Muscle layer of duodenum (tissue), 2 donors: ENCODE measurements around the gene DCAF11.
A peak's percentile ranks its signal among the peaks of the same experiment; 100 is the strongest.

Experiments used
- H3K27ac ChIP-seq: one replicate; pipeline ENCODE4 v1.7.0; 2013; ENCODE audit warnings: mild to moderate bottlenecking, low read length
- H3K27me3 ChIP-seq: one replicate; pipeline ENCODE4 v1.7.0; 2013; ENCODE audit warnings: low read depth, mild to moderate bottlenecking, control low read depth, low read length
- H3K36me3 ChIP-seq, 2 donors: one replicate each; pipeline ENCODE4 v1.7.0; 2013; ENCODE audit warnings: low read length in 2 of 2, control low read depth in 1 of 2, mild to moderate bottlenecking in 1 of 2; ENCODE audit not compliant: insufficient read depth in 2 of 2, control insufficient read depth in 1 of 2
- H3K4me1 ChIP-seq, 2 donors: one replicate each; pipeline ENCODE4 v1.7.0; 2013; ENCODE audit warnings: low read length in 2 of 2, mild to moderate bottlenecking in 2 of 2, control low read depth in 1 of 2, moderate library complexity in 1 of 2; ENCODE audit not compliant: insufficient read depth in 2 of 2, control insufficient read depth in 1 of 2
- H3K4me3 ChIP-seq, 2 donors: one replicate each; pipeline ENCODE4 v1.7.0; 2013; ENCODE audit warnings: low read length in 2 of 2, low read depth in 1 of 2, mild to moderate bottlenecking in 1 of 2
- H3K9me3 ChIP-seq, 2 donors: one replicate each; pipeline ENCODE4 v1.7.0; 2013; ENCODE audit warnings: low read length in 2 of 2, control low read depth in 1 of 2, mild to moderate bottlenecking in 1 of 2; ENCODE audit not compliant: control insufficient read depth in 1 of 2
- donor health status: healthy.

DCAF11 gene

GRCh38 chr14:24114532-24115421, at the start of gene DCAF11, which contains the start of gene NRL:
TSS of gene DCAF11 (plus strand) at chr14:24114777. CDS start at chr14:24115595, 818 bp downstream.
TSS of gene NRL (minus strand) at chr14:24114949. CDS start at chr14:24082848, 32,101 bp downstream.
- Histone ChIP-seq H3K27ac (peak within 1 kb of the TSS; percentile 100), H3K27me3 (no peaks in the 10 kb centered on the region), H3K36me3 (peaks cover 26 to 39% of the 10 kb centered on the region in 2 donors), H3K4me1 (peaks cover 15 to 21% of the 10 kb centered on the region in 2 donors), H3K9me3 (no peaks in the 10 kb centered on the region), H3K4me3 (peak within 1 kb of the TSS; percentile 87 to 89)

GRCh38 chr14:24064856-24065255, 49.7 kb upstream of the DCAF11 start:
- Histone ChIP-seq H3K4me1 (no peaks in the 10 kb centered on the region), H3K36me3 (no peaks in the 10 kb centered on the region), H3K27ac (no peak overlapping the region), H3K27me3 (no peaks in the 10 kb centered on the region), H3K4me3 (no peak overlapping the region), H3K9me3 (no peaks in the 10 kb centered on the region)

DNA sequence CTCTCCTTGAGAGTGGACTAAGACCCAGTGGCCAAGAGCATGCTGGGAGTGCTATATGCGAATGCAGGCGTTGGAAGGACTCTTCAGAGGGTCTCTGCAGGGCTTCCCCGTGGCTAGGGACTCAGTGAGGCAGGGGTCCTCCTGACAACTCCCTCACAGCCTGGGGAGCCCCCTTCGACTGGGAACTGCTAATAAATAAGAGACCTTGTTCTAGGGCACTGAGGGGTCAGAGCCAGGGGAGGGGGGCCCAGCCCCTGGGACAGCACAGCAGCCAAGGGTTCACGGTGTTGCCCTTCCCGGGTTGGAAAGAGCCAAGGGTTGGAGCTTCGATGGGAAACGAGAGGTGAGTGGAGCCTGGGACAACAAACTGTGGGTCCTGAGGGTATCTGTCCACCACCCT, 49.2 kb upstream of the DCAF11 start:
- no peaks in the 10 kb centered on the region for H3K27me3 ChIP-seq
- no peaks in the 10 kb centered on the region for H3K4me1 ChIP-seq
- H3K9me3 ChIP-seq, result no peaks in the 10 kb centered on the region
- no peak overlapping the region for H3K27ac ChIP-seq
- no peak overlapping the region for H3K4me3 ChIP-seq
- H3K36me3 ChIP-seq, result no peaks in the 10 kb centered on the region

GRCh38 chr14:24066496-24067132, 48.0 kb upstream of the DCAF11 start:
- peaks cover 0 to 3% of the 10 kb centered on the region in 2 donors for H3K4me1 ChIP-seq
- no peaks in the 10 kb centered on the region for H3K36me3 ChIP-seq
- no peaks in the 10 kb centered on the region for H3K9me3 ChIP-seq
- H3K4me3 ChIP-seq, result no peak overlapping the region
- no peaks in the 10 kb centered on the region for H3K27me3 ChIP-seq
- no peak overlapping the region for H3K27ac ChIP-seq

DNA sequence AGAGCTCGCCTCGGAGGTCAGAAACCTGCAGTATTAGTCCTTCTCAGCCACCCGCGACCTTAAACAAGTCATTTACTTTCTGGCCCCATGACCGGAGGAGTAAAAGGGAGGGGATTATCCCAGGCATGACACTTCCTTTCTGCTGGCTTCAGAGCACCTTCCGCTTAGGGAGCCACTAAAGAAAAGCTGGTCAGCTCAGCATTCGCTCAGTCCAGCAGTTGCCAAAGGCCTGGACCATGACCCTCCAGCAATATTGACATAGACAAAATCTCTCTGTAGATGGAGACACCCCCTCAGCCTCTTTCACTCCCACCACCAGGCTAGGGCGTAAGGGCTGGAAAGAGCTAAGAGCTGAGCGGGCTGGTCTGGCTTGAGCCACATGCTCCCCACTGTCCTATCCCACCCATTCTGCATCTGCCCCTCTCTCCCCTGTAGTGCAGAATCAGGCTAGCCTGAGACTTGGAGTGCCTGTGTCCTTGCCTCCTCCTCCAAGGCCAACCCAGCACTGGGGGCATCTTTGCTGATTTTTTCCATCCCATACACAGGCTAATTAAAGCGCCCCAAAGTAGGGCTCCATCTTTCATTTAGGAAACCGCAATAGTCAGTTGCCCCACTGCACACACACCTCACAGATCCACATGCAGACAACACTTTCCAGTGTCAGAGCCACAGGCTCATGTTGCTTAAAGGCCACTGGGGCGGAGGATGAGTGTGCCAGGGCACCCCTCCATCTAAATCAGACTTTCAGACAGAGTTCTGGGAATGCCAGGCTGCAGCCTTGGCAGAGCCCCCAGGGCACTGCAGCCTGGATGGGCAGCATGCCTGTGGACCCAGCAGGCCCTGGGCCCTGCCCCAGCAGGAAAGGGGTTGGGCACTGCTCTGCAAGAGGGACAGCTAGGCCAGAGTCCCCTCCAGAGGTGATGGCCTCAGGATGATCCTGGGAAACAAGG, 47.2 kb upstream of the DCAF11 start:
- H3K4me1 ChIP-seq, result peaks cover 0 to 7% of the 10 kb centered on the region in 2 donors
- no peak overlapping the region for H3K4me3 ChIP-seq
- no peaks in the 10 kb centered on the region for H3K36me3 ChIP-seq
- no peaks in the 10 kb centered on the region for H3K27me3 ChIP-seq
- no peak overlapping the region for H3K27ac ChIP-seq
- H3K9me3 ChIP-seq, result no peaks in the 10 kb centered on the region

DNA sequence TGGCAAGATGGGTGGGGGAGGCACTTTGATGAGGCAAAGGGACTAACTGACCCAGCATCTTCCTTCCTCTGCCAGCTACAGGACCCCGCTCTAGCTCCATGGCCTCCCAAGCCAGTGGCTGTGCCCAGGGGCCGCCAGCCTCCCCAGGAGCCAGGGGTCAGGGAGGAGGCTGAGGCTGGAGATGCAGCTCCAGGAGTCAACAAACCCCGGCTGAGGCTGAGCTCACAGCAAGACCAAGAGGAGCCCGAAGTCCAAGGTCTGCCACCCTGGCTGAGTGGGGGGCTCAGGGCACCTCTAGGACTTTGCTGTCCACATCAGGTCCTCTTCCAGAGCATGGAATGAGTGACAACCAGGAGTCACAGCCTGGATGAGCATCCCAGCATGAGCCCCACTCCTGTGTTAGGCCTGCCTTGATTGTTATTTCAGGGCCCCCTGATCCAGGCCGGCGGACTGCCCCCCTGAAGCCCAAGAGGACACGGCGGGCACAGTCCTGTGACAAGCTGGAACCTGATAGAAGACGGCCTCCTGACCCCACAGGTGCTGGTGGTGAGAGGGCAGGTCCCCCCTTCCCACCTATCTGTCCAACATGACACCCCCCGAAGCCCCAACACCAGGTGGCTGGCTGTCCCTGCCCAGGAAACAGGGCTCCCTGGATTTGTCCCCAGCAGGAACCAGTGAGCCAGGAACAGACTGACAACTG, 45.7 kb upstream of the DCAF11 start:
- H3K9me3 ChIP-seq, result no peaks in the 10 kb centered on the region
- H3K4me3 ChIP-seq, result no peak overlapping the region
- no peaks in the 10 kb centered on the region for H3K27me3 ChIP-seq
- H3K4me1 ChIP-seq, result peaks cover 0 to 7% of the 10 kb centered on the region in 2 donors
- H3K27ac ChIP-seq, result no peak overlapping the region
- no peaks in the 10 kb centered on the region for H3K36me3 ChIP-seq

GRCh38 chr14:24069411-24069735, 45.2 kb upstream of the DCAF11 start:
- no peaks in the 10 kb centered on the region for H3K9me3 ChIP-seq
- no peaks in the 10 kb centered on the region for H3K36me3 ChIP-seq
- peaks cover 0 to 7% of the 10 kb centered on the region in 2 donors for H3K4me1 ChIP-seq
- H3K27ac ChIP-seq, result no peak overlapping the region
- no peak overlapping the region for H3K4me3 ChIP-seq
- no peaks in the 10 kb centered on the region for H3K27me3 ChIP-seq

GRCh38 chr14:24070285-24071143, 44.1 kb upstream of the DCAF11 start:
- Histone ChIP-seq H3K4me1 (peaks cover 0 to 7% of the 10 kb centered on the region in 2 donors), H3K27me3 (no peaks in the 10 kb centered on the region), H3K9me3 (no peaks in the 10 kb centered on the region), H3K27ac (no peak overlapping the region), H3K4me3 (no peak overlapping the region), H3K36me3 (no peaks in the 10 kb centered on the region)

DNA sequence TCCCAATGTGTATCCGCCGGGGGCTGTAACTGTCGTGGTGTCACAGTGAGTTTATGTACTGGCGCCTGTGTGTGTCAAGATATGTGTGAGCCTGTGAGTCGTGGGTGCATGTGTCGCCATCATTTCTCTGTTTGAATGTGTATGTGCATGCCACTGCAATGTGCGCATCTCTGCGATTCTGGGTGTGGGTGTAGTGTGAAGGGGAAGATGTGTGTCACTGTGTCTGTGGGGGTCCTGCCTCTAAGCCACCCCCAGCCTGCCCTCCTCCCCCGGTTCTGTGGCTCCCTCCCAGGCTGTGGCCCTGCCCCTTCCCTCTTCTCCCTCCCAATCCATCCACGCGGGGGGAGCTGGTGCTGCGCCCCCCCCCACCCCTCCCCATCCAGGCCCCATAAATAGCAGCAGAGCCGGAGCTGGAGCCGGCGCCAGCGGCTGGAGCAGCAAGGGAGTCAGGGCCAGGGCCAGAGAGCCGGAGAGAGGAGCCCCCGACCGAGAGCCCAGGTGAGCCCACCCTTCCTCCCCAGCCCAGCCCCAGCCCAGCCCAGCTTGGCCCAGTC, 43.4 kb upstream of the DCAF11 start, which contains the start of gene CPNE6:
CPNE6 (plus strand) TSS at position 419 of the 554 bp plus-strand sequence. CDS start 1,375 bp downstream, outside the sequence.
- Histone ChIP-seq H3K36me3 (no peaks in the 10 kb centered on the region), H3K27me3 (no peaks in the 10 kb centered on the region), H3K27ac (no peak within 1 kb of the TSS), H3K4me3 (no peak within 1 kb of the TSS), H3K4me1 (peaks cover 0 to 7% of the 10 kb centered on the region in 2 donors), H3K9me3 (no peaks in the 10 kb centered on the region)
